Measurements from ENCODE around the gene ST7.
"Not testable (repeated sequence)": the region's sequence is repeated elsewhere in the genome, so short reads cannot be mapped to it uniquely, and the experiment has no call there.

ST7 gene

GRCh38 chr7:117227091-117227490 is 273.8 kb downstream of the ST7 start:
- no peak for DNase-seq (ENCODE audit: low spot score)

DNA sequence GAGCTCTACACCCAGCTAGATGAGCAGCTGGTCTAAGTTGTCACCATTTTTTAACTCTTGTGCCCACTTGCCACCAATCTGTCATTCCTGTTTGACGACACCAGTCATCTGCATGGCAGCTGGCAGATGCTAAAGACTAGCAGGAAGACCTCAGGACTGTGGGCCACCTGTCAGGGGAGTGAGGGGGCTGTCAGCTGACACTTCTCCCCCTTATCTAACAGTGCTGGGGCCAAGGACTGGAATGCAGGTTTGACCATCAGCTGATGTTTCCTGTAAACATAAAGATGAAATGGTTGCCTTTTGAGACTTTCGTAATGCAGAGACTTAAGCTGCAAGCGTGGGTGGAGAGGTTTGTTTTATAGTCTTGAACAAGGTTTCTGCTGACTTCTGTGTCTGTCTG is 276.0 kb downstream of the ST7 start:
- no peak for DNase-seq (ENCODE audit: low spot score)

DNA sequence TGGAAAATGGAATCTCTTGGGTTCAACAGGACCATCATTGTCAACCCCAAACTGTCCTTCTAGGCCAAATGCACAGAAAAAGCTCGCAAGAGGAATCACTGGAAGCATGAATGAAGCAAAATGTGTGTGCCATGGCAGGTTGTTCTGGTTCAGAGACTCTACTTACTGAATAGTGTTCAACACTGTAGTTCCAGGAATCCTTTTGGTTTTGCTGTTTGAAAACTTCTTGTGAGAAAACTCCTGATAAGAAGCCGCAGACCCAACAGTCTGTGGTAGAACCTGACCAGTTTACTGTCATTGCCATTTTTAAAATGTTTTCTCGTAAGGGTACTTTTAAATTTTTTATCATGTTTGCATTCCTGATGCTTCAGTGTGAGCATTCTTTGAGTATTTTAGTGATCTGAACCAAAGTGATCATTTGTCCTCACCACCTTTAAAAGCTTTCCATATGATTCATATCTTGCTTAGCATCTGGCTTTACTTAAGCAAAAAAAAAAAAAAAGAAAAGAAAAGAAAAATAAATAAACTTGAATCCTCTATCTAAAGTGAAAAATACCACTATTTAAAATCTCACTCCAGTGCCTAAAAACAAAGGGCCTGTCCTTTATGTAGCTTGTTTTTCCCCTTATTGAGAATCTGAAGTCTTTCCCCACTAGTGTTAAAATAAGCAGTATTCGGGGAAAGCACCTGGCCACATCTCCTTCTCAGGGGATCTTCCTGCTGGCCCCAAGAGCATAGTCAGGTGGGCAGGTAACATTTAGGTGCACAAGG is 277.2 kb downstream of the ST7 start:
- DNase-seq (ENCODE audit: low spot score) = peak; percentile 63

DNA sequence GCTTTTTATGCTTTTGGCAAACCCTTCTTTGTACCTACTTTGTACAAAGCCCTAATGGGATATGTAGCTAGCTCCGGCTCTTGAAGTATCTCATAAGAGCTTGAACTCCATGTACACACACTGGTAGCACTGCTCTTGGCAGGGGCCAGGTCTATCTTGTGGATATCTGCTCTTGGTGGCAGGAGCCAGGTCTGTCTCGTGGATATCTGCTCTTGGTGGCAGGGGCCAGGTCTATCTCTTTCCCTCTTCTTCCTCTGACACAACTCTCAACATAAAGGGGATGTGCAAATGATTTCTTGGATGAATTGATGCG is 277.7 kb downstream of the ST7 start:
- DNase-seq (ENCODE audit: low spot score) = no peak

DNA sequence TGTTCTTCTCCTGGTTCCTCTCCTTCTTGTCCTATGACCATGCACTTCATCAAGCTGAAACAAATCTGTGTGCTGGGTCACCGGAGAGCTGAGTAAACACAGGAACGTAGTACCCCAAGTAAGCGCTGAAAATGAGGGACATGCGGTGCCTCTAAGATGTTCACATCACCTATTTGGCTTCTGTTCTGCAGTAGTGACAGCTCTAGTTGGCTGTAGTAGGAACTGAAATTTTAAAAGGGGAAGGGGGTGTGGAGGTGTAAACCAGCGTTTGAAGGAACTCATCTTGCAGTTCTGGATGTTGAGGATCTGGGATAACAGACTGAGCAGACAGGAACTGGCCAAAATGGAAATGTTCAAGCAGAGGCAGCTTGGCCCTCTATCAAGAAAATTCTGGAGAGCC is 284.3 kb downstream of the ST7 start:
- DNase-seq (ENCODE audit: low spot score) = no peak

- no peak for DNase-seq (ENCODE audit: low spot score)
Measured at GRCh38 chr7:117238472-117238871, 285.2 kb downstream of the ST7 start.

- no peak for DNase-seq (ENCODE audit: low spot score)
Measured at GRCh38 chr7:117238937-117239336, 285.6 kb downstream of the ST7 start.

- no peak for DNase-seq (ENCODE audit: low spot score)
Measured at GRCh38 chr7:117241088-117241487, 287.8 kb downstream of the ST7 start.

DNA sequence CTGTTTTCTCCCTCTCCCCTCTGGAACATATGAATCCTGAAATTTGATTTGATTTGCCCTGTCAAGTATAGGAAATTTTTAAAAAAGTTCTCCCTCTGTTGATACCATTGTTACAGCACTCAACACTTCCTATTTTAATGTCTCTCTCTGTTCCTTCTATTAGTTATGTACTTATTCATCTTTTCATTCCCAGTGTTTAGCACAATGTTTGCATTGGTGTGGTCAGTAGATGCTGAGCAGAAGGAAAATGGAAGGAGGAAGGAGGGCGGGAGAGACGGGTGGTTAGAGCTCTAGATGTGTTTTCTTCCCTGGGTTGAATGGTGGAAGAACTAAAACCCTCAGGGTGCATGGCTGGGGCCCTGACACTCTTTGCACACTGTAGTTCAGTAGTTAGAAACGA is 290.1 kb downstream of the ST7 start:
- no peak for DNase-seq (ENCODE audit: low spot score)

GRCh38 chr7:117245703-117246102 is 292.4 kb downstream of the ST7 start:
- not testable (repeated sequence) for DNase-seq (ENCODE audit: low spot score)

DNA sequence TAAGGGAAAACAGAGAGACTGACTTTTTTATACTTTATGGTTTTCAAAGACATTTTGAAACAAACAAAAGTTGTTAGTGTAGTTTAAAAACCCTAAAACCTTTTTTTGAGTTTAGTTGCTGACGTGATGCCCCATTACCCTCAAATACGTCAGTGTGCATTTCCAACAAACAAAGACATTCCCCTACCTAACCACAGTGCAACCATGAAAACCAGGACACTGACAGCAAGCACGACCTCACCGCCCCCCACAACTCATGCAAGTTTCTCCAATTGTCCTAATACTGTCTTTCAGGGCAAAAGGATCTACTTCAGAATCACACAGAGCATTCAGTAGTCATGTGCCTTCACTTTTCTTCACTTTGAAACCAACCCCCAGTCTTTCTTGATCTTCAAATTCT is 294.5 kb downstream of the ST7 start:
- no peak for DNase-seq (ENCODE audit: low spot score)

DNA sequence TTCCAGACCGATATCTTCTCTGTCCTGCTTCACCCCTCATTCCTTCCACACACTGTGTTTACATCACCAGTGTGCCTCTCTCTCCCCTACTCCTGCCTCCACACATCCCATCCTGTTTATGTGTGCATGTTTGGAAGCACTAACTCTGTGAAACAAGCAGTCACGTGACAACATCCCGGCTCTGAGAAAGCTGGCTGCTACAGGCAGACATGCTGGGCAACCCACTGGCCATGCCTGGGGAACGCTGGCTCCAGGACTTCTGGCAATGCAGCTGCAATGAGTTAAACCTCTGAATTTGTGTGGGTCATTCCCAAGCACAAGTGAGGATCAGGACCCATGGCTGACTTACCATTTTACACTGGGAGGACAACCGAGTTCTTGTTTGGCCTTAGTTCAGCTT is 295.5 kb downstream of the ST7 start:
- DNase-seq (ENCODE audit: low spot score) = peak; percentile 35

DNA sequence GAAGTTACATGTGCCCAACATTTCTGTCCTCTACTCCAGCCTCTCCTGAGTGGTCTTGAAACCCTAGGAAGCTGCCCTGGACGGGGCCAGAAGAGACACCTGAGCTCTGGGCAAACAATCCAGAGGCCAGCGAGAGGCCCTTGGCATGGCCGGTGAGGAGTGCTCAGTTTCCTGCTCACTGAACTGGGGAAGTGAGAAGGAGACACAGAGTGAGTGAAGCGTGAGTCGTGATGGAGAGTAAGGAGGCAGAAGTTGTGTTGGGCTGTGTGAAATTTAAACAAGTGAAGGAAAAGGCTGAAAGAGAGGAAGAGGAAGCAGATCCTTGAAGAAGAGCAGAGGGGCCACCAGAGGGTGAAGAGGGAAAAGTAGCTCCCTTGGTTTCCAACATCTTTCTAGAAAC is 296.4 kb downstream of the ST7 start:
- DNase-seq (ENCODE audit: low spot score) = no peak

GRCh38 chr7:117250245-117250644 is 296.9 kb downstream of the ST7 start:
- no peak for DNase-seq (ENCODE audit: low spot score)

DNA sequence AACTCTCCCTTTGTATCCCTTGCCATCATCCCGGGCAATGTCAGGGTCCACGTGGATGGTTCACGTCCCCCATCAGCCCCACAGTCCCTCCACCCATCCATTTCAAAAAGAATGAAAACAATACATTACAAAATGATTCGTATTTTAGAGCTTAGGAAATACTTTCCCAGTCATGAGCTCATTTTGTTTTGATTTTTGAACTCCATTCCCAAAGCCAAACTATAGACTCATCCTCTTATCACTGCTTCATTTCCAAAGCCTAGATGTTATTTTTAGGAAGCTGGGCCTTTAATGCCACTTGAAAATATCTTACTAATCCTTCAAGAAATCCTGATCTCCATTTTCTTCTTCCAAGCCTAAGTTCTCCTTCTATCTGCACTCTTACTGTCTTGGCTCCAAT is 297.5 kb downstream of the ST7 start:
- DNase-seq (ENCODE audit: low spot score) = peak; percentile 48

- DNase-seq (ENCODE audit: low spot score) = peak; percentile 80
Measured at GRCh38 chr7:117251687-117252086, 298.4 kb downstream of the ST7 start.

GRCh38 chr7:117259615-117260014 is 306.3 kb downstream of the ST7 start:
- DNase-seq (ENCODE audit: low spot score) = peak; percentile 53

DNA sequence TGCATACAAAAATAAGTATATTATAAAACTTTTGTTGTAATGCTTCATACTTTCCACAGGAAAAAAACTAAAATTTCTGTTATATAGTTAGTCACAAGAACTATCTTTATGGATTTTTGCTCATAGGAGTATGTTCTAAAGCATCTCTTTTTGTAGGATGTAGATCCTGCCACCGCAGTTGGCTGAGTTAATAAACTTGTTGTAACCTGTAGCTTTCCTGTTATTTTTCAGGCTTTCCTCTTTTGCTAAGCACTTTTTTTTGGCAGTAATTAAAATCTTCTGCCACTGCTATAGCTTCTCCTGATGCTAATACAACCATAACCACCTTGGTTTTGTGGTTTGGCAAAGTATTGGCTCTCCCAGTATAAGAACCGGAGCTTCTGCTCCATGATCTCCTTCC is 309.2 kb downstream of the ST7 start:
- no peak for DNase-seq (ENCODE audit: low spot score)

DNA sequence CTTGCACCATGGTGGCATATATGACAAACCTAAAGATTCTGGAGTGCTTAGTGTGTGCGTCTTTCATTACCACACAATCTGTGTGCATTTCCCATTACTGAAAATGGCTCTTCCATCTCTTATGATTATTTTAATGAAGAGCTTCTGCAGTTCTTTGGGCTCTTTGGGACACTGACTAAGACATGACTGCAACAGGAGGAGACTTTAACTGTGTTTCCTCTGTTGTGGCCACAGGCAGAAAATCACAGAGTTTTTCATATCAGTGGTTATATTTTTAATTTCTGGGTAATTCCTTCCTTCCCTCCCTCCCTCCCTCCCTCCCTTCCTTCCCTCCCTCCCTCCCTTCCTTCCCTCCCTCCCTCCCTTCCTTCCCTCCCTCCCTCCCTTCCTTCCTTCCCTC is 311.4 kb downstream of the ST7 start:
- DNase-seq (ENCODE audit: low spot score) = no peak

DNA sequence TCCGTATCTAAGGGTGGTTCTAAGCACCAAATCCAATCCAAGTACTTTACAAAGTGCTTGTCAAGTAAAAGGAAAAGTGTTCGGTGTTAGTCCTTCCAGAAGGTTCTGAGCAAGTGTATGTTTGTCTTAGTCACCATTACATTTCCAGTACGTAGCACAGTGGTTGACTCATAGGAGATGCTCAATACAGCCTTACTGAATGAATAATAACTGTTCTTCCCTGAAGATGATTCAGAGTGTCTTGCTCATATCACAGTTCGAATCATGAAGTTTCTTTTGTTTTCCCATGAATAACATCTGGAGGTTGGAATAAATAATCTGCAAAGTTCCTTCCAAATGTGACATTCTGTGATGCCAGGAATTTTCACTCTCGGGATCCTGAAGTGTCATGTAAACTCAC is 316.1 kb downstream of the ST7 start:
- DNase-seq (ENCODE audit: low spot score) = peak; percentile 78

- peak; percentile 46 for DNase-seq (ENCODE audit: low spot score)
Measured at GRCh38 chr7:117269886-117270285, 316.6 kb downstream of the ST7 start.

- DNase-seq (ENCODE audit: low spot score) = no peak
Measured at GRCh38 chr7:117270371-117270770, 317.1 kb downstream of the ST7 start.

DNA sequence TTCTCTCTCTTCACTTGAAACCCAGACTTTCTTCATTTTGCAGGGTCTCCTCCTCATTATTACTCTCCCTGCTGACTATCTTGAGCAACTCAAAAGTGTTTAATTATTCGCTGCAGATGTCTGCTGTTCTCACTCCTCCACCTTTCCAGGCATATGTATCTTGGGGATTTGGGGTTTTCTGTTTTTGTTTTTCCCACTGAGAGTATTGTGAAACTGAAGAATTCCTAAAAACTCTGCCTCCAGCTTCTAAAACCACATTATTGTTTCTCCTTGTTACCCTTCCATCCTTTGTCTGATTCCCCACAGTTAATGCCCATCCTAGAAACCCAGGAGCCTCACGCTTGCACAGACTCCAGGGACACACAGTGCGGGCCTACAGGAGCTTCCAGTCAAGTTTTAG is 318.3 kb downstream of the ST7 start:
- no peak for DNase-seq (ENCODE audit: low spot score)

DNA sequence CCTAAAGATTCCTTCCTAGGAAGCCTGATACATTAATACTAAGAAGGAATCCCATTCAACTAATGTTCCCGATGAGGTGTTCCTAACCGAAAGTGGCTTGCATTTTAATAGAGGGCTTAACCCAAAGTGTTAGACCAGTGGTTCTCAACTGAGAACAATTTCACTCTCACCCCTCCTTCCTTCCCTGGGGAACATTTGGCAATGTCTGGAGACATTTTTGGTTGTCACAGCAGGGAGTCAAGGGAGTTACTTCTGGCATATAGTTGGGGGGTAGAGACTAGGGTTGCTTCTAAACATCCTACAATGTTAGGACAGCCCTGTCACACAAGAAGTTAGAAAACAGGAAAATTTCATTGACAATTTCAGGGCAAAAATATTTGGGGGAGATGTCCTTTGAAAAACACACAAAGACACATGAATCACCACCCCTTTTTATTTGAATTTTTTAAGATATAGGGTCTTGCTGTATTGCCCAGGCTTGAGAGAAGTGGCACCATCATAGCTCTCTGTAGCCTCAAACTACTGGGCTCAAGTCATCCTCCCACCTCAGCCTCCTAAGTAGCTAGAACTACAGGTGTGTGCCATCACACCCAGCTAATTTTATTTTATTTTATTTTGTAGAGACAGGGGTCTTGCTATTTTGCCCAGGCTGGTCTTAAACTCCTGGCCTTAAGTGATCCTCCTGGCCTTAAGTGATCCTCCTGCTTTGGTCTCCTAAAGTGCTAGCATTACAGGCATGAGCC is 318.9 kb downstream of the ST7 start:
- no peak for DNase-seq (ENCODE audit: low spot score)
